Central memory CD4-positive, alpha-beta T cell (primary cell): ENCODE results near the gene CENPX.
A peak's percentile ranks its signal among the peaks of the same experiment; 100 is the strongest.

ENCODE experiments used
- DNase-seq: peaks from one replicate; pipeline ENCODE4 v3.0.0; 2022
- total RNA-seq, 3 experiments: gene quantifications; one replicate each; lab custom pipeline; 2026; lab: John Stamatoyannopoulos, UW

The CENPX gene
- total RNA-seq, result 6.9 to 33.4 (median 13.1) reads per million in 3 experiments

GRCh38 chr17:82022310-82022980 is at the start of gene CENPX:
Gene CENPX, minus strand, starts transcription at chr17:82022878. Its CDS starts 17 bp downstream, at chr17:82022861.
- no peak for DNase-seq

- no peak for DNase-seq
Measured at GRCh38 chr17:82070611-82071010, 47.9 kb upstream of the CENPX start.

GRCh38 chr17:82065638-82066303 is 43.1 kb upstream of the CENPX start, which contains the start of gene DUS1L:
Gene DUS1L, minus strand, starts transcription at chr17:82065804. Its CDS starts 745 bp downstream, at chr17:82065059.
- peak; percentile 67 for DNase-seq

GRCh38 chr17:82065193-82065637 is 42.5 kb upstream of the CENPX start:
- no peak for DNase-seq

- no peak for DNase-seq
Measured at GRCh38 chr17:82064433-82065192, 41.9 kb upstream of the CENPX start.

- no peak for DNase-seq
Measured at GRCh38 chr17:82063424-82064415, 41.0 kb upstream of the CENPX start.

GRCh38 chr17:82062984-82063368 is 40.3 kb upstream of the CENPX start:
- DNase-seq, result no peak

GRCh38 chr17:82062076-82062983 is 39.7 kb upstream of the CENPX start:
- no peak for DNase-seq

- DNase-seq, result no peak
Measured at GRCh38 chr17:82061047-82061925, 38.6 kb upstream of the CENPX start.

GRCh38 chr17:82060614-82061013 is 37.9 kb upstream of the CENPX start:
- no peak for DNase-seq

GRCh38 chr17:82060001-82060380 is 37.3 kb upstream of the CENPX start:
- no peak for DNase-seq

- DNase-seq, result no peak
Measured at GRCh38 chr17:82059272-82060000, 36.8 kb upstream of the CENPX start.

- no peak for DNase-seq
Measured at GRCh38 chr17:82058855-82059249, 36.2 kb upstream of the CENPX start.

- DNase-seq, result no peak
Measured at GRCh38 chr17:82058230-82058854, 35.7 kb upstream of the CENPX start.

GRCh38 chr17:82056729-82057621 is 34.3 kb upstream of the CENPX start:
- DNase-seq, result no peak

GRCh38 chr17:82055965-82056728 is 33.5 kb upstream of the CENPX start:
- DNase-seq, result no peak
